HG03060 (cell line): Measurements from ENCODE around the gene C20orf144.

Experiments used
- ATAC-seq: cut with Tn5 transposase; IDR thresholded peaks from one replicate; pipeline ENCODE4 v1.9.1; 2021; ENCODE audit warnings: low read depth, moderate number of reproducible peaks; ENCODE audit not compliant: unreplicated experiment

Gene C20orf144

DNA sequence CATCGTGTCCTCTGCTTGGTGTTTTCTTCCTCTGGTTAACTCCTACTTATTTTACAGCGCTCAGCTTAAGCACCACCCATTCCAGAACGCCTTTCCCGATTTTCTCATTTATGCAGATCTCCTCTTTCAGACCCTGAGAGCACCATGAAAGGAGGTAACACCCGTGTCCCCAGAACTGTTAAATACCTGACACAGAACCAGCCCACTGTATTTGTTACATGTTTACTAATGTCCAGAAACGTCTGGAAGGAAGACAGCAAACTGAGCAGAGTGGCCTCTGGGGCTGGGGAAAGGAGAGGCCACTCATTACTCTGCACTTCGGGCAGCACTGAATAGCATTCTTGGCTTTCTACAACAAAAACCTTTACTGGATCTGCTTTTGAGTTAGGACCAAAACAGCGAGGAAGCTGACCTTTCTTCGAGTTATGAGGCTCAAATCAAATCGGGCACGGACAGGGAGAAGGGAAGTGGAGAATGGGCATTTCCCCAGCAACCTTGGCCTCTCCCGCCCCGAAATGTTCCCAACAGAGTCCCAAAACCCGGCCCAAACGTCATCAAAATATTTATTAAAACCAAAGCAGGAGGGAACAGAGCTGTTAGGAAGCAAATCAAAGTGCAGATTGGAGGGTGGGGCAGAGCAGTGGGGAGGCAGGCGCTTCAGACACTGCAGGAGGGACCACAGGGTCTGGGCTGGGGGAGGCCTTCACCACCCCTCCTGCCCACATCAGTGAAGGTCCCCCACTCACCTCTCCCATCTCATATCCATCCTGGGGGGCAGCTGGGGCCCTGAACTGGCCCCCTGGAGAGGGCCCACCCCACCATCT is 13.2 kb downstream of the C20orf144 start:
- no peak for ATAC-seq

DNA sequence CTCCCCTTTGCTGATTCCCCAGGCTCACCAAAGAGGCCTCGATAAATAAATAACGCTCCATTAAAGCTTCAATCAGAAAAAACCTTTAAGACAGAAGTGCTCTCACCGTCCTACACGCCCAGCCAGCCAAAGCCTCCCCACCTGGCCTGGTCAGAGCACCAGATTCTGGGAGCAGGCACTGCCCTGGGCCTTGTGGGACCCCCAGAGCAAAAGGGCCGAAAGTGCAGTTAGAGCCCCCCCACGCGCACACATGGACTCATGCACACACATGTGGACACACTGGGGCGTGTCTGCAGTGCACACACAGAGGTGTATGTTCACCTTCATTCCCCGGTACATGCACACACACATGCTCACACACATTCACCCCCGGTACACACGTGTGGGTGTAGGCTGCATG is 14.0 kb downstream of the C20orf144 start:
- no peak for ATAC-seq

DNA sequence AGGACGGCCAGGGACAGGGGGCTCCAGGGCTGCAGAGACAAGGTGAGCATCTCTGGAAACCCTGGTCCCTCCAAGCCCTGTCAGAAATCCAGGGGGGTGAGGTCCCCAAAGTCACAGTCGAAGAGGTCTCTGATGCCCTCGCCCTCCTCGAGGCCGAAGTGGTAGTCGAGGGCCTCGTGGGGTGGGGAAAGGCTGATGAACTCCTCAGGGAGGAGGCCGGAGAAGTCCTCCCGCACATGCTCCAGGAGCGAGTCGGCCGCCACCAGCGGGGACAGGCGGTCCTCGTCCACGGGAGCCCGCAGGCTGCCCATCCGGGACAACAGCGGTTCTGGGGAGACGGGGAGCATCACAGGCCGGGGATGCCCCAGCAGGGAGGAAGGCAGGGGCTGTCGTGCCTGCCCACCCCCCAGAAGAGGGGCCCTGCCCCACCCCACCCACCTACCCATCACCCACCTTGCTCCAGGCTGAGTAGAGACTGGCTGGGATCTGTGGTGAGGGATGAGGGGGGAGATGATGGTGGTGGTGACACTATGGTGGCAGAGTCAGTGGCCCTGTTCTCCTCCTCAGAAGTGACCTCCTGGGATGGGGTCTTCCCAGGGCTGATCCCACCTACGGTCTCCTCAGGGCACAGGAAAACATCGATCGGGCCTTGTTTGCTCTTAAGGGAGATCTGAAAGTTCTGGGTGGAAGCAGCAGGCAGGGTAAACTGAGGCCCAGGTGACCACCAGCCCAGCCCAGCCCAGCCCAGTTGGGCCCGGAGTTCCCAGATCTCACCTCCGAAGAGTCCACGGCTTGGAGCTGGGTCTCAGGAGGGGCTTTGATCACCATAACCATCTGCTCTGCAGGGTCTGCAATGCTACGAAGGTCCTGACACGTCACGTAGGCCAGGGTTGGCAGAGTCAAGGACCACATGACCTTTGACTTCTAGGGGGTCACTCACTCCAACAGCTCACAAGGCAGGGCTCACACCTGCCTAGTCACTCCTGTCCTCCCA is 14.8 kb downstream of the C20orf144 start:
- ATAC-seq: no peak

DNA sequence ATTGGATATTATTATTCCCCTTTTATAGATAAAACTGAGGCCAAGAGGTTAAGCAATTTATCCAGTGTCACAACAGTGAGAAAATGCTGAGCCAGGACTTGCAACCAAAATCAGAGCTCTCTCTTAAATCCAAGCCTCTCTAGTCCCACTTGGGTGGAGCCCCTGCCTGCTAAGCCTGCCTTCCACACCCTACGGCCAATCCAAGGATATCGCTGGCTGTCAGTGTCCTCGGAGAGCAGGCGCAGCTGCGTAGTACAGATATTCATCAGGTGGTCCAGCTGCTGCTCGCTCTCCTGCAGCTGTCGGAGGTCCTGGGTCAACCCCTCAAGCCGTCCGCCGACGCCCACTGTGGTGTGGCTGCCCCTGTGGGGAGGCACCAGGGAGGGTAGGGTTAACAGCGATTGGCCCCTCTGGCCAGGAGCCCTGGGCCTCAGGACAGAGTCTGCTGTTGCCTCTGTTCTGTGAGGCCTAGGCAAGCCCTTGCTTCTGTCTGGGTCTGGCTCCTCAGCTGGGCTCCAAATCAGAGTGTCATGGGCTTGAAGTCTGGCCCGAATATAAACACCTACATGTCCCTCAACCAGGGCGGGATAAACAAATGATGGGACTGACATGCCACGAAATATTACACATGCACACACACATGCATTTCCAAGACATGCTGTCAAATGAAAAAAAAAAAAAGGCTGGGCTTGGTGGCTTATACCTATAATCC is 16.0 kb downstream of the C20orf144 start:
- ATAC-seq: no peak

DNA sequence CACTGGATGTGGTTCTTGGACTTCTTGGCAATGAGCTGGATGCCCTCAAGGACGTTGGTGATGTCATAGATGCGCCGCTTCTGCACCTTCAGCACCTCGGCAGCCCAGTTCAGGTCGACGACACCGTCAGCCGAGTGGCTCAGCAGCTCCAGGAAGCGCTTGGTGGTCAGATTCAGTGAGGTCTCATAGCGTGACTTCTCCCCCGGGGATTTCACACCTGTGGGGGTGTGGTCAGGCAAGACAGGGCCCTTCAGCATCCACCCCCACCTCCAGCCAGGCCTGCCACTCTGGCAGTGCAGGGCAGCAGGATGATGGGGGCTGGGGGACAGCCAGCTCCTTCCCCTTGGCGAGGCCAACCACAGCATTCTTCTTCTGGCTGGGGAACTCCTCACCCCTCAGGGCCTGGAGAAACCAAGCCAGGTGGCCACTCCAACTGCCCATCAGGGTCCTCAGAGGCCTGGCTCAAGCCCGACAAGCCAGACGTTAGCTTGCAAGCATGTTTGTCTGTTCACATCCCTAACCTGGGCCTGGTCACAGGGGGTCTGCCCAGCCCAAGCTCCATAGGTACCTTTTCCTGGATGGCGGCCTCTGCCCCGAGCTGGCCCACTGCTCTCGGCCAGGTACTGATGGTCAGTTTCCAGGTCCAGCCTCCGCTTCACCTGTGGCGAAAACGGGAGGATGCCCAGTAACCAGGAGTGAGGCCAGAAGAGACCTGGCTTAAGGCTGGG is 17.8 kb downstream of the C20orf144 start:
- ATAC-seq: no peak

DNA sequence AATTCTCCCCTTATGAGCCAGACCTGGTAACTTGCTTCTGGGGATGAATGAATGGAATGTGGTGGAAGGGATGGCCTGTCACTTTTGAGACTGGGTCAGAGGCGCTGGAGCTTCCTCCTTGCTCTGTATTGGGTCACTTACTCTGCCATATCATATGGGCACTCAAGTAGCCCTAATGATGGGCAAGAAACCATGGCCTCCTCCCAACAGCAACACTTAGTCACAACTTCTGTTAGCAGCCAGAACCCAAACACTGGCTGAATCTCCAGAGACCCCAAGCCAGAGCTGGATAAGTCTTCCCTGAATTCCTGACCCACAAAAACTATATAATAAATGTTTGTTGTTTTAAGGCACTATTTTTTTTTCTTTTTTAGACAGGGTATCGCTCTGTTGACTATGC is 18.6 kb downstream of the C20orf144 start:
- no peak for ATAC-seq

DNA sequence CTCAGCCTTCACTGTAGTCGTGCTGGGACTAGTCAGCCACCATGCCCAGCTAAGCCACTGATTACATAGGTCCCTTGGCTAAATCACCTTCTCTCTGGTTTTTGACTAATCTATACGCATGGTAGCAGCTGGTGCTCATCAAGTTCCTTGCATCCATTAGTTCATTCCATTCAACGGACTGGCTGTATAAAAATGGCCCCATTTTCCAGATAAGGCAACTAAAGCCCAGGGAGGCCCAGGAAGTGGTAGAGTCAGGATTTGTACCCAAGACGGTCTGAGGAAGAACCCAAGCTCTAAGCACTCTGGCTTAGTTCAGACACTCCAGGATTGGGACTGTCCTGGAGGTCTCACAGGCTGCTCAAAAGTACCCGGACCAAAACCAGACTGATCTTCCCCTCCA is 19.2 kb downstream of the C20orf144 start:
- ATAC-seq: no peak

GRCh38 chr20:33681728-33682353 is 19.7 kb downstream of the C20orf144 start:
- no peak for ATAC-seq

- ATAC-seq: no peak
Measured at GRCh38 chr20:33684533-33685327, 22.6 kb downstream of the C20orf144 start.

DNA sequence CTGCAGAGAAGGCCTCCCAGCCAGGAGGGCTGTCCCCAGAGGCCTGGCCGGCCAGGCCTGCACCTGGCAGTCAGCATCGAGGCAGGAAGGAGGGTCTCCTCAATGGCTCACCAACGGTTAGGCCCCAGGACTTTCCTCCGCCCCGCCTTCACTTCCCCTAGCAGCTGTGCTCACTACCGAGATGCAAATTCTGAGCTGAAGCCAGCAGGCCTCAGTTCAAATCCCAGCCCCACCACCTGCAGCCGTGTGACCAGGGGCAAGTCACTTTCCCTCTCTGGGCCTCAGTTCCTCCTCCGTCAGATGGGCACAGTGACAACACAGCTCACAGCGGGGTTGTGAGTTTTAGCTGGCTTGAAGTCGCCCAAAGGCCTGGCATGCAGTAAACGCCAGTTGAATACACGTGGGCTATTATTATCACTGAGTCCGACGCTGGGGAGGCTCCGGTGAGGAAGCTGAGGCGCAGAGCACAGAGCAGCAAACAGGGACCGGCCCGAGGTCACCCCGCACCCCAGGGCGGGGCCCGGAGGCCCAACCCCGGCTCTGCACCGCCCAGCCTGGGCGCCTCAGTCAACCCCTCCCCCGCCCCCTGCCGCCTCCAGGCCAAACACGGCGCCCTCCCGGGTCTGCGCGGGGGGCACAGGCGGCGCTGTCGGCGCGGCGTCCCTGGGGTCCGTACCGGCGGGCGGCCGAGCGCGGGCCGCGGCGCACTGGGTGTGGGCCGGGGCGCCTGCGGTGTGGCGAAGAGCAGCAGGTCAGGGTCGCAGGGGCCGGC is 23.4 kb downstream of the C20orf144 start:
- ATAC-seq: peak; percentile 38

GRCh38 chr20:33686100-33686983 is 24.2 kb downstream of the C20orf144 start, which contains the start of gene E2F1:
Gene E2F1, minus strand, starts transcription at chr20:33686385. Its CDS starts 121 bp downstream, at chr20:33686264.
- ATAC-seq: peak; percentile 30

GRCh38 chr20:33686984-33687366 is 24.8 kb downstream of the C20orf144 start:
- no peak for ATAC-seq

DNA sequence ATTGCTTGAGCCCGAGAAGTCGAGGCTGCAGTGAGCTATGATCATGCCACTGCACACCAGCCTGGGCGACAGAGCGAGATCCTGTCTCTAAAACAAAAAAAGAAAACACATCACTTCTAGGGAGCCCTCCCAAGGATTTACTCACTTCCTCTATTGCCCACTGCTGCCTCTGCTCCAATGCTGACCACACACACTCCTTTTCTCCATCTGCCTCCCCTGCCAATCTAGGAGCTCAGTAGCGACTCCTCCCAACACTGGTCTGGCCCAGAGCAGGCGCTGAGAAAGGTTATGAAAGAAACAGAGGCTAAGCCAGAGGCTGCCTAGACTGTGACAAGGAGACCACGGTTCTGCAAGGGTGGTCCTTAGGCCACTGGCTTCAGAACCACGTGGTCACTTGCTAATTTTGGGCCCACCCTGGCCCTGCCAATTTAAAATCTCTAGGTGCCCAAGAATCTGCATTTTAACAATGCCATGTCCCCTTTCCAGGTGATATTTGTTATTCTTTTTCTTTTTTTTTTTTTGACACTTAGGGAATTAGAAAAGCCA is 25.3 kb downstream of the C20orf144 start:
- no peak for ATAC-seq

- ATAC-seq: no peak
Measured at GRCh38 chr20:33687993-33688937, 26.1 kb downstream of the C20orf144 start.

GRCh38 chr20:33688938-33689424 is 26.9 kb downstream of the C20orf144 start:
- ATAC-seq: no peak
